Measurements from ENCODE around the gene CLIP1. TPM values are rescaled to one million over a fixed set of nuclear protein-coding genes. Genes with fewer than 3 reads are reported as not detected.
"Not testable (repeated sequence)": the region's sequence is repeated elsewhere in the genome, so short reads cannot be mapped to it uniquely, and the experiment has no call there.

The CLIP1 gene
- total RNA-seq, 2 donors from 2014 or later = 53.8 to 57.5 TPM

- intact Hi-C loops (cut with DNase I, micrococcal nuclease) = no loop called here
- ATAC-seq = no peak
- DNase-seq = no peak
Measured at GRCh38 chr12:122295877-122296276, 126.6 kb downstream of the CLIP1 start.

GRCh38 chr12:122293081-122293480 is 129.4 kb downstream of the CLIP1 start:
- DNase-seq (no peak), ATAC-seq (no peak)
- intact Hi-C loops (cut with DNase I, micrococcal nuclease) = no loop called here

DNA sequence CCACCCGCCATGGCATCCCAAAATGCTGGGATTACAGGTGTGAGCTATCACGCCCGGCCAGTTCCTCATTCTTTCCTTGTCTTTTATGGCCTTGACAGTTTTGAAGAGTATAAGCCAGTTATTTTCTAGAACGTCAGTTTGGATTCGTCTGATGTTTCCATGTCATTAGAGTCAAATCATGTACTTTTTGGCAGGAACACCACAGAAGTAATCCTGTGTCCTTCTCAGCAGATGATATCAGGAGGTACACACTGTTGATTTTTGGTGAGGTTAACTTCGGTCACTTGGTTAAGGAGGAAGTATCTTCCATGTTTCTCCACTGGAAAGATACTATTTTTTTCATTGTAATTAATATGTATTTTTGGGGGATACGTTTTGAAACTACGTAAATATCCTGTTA is 131.0 kb downstream of the CLIP1 start:
- no peak for DNase-seq
- no peak for ATAC-seq
- intact Hi-C loops (cut with DNase I, micrococcal nuclease) = no loop called here

GRCh38 chr12:122283680-122284079 is 138.8 kb downstream of the CLIP1 start:
- ATAC-seq (no peak), DNase-seq (no peak)
- intact Hi-C loops (cut with DNase I, micrococcal nuclease) = no loop called here

DNA sequence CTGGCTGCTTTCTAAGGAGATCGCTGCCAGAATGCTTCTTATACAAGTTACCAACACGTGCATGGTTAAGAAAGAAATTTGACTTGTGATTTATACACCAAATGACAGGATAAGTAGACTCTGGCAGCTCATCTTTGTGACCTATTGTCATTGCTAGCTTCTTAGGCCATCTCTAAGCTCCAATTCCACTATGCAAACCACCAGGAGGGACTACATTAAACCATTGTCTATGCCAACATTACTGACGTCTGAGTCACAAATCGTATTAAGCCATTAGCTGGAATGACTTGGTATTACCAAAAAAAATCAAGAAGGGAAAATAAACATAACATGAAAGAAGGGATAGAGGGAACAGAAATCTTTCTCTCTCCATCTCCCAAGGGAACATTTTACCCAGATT is 140.4 kb downstream of the CLIP1 start:
- ATAC-seq (no peak), DNase-seq (no peak)
- intact Hi-C loops (cut with DNase I, micrococcal nuclease) = no loop called here

GRCh38 chr12:122276242-122276641 is 146.2 kb downstream of the CLIP1 start:
- DNase-seq = no peak
- ATAC-seq = no peak
- intact Hi-C loops (cut with DNase I, micrococcal nuclease) = no loop called here

GRCh38 chr12:122275459-122275858 is 147.0 kb downstream of the CLIP1 start:
- intact Hi-C loops (cut with DNase I, micrococcal nuclease) = no loop called here
- no peak for ATAC-seq
- no peak for DNase-seq

GRCh38 chr12:122266230-122266901 is 156.1 kb downstream of the CLIP1 start, which contains the start of gene VPS33A:
VPS33A (minus strand) TSS chr12:122266494; CDS start chr12:122266408, 86 bp downstream.
- DNase-seq = peak; percentile 96 to 98

DNA sequence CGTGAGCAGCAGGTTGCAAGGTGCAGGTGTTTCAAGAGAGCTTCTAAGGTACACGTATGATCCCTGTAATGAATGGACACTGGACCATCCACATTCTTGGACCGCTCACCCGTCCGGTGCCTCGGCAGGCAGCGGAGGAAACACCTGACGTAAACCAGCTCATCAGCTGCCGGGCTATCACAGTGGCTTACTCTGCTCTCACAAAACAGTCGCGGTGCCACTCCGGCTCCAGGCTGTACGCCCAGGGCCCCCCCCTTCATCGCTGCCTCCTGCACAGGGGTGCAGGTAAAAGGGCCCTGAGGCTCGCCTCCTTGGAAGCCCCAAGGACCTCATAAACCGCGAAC is 156.6 kb downstream of the CLIP1 start:
- peak; percentile 42 to 58 for DNase-seq
- intact Hi-C loops (cut with DNase I, micrococcal nuclease) = no loop called here
- ATAC-seq = peak; percentile 60

More at GRCh38 chr12:122266230-122266901, 156.1 kb downstream of the CLIP1 start, which contains the start of gene VPS33A:
- peak; percentile 94 for ATAC-seq
- intact Hi-C loops (cut with DNase I, micrococcal nuclease) = no loop called here

DNA sequence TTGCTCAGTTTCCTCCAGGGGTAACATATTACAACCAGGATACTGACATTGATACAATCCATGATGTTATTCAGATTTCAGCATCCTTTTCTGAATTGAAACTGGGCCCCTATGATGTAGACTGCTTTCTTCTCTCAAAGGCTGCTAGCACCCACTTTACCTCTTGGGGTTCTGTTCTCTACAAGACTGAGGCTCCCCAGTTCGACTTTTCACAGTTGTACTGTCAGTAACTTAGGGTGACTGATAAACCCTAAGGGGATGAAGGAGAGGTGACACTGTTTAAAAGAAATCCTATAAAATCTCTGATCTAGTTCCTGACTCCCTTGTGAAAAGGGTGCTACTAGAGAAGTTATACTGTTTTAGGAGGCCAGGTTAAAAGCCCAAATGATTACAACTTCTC is 157.0 kb downstream of the CLIP1 start:
- intact Hi-C loops (cut with DNase I, micrococcal nuclease) = no loop called here
- ATAC-seq (no peak), DNase-seq (no peak)

- DNase-seq; intact Hi-C loops (cut with DNase I, micrococcal nuclease); ATAC-seq: not testable (repeated sequence)
Measured at GRCh38 chr12:122260735-122261134, 161.7 kb downstream of the CLIP1 start.

DNA sequence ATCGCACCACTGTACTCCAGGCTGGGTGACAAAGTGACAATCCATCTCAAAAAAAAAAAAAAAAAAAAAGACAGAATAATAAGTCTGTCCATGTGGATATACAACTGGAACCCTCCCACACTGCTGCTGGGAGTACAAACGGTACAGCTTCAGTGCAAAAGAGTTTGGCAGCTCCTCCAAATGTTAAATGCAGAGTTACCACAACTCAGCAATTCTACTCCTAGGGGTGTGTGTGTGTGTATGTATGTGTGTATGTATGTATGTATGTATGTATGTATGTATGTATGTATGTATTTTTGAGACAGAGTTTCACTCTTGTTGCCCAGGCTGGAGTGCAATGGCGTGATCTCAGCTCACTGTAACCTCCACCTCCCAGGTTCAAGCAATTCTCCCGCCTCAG is 163.5 kb downstream of the CLIP1 start:
- intact Hi-C loops (cut with DNase I, micrococcal nuclease); ATAC-seq; DNase-seq: not testable (repeated sequence)

- intact Hi-C loops (cut with DNase I, micrococcal nuclease); DNase-seq; ATAC-seq: not testable (repeated sequence)
Measured at GRCh38 chr12:122258462-122258861, 164.0 kb downstream of the CLIP1 start.

DNA sequence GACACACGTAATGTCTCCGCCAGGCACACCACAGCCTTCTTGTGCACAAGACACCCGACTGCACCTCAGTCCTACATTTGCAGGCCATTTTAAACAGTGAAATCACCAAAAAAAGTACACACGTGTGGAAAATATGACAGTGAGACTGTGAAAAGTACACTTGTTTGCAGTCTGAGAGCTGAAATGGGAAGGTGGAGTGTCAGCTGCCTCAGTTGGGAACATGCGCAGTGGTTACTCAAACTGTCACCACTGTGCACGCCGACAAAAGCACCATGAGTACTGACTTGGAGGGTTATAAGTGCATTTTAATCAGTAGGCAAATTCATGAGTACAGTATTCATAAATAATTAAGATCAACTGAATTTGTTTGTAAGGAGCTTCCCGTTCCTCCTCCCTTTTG is 171.9 kb downstream of the CLIP1 start:
- intact Hi-C loops (cut with DNase I, micrococcal nuclease) = no loop called here
- no peak for DNase-seq
- ATAC-seq = no peak

- intact Hi-C loops (cut with DNase I, micrococcal nuclease) = no loop called here
- ATAC-seq (no peak), DNase-seq (no peak)
Measured at GRCh38 chr12:122250047-122250446, 172.4 kb downstream of the CLIP1 start.

DNA sequence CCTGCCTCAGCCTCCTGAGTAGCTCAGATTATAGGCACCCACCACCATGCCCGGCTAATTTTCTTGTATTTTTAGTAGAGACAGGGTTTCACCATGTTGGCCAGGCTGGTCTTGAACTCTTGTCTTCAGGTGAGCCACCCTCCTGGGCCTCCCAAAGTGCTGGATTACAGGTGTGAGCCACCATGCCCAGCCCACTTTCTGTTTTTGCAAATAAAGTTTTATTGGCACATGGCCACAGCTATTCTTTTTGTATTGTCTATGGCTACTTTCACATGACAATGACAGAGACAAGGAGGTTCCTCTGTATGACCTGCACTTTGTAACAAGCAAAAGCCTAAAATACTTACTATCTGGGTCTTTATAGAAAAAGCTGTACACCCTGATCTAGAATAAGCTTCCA is 176.9 kb downstream of the CLIP1 start:
- DNase-seq (no peak), ATAC-seq (no peak)
- intact Hi-C loops (cut with DNase I, micrococcal nuclease) = no loop called here

- ATAC-seq (no peak), DNase-seq (no peak)
- intact Hi-C loops (cut with DNase I, micrococcal nuclease) = no loop called here
Measured at GRCh38 chr12:122244565-122245371, 177.7 kb downstream of the CLIP1 start.

GRCh38 chr12:122243965-122244364 is 178.5 kb downstream of the CLIP1 start:
- intact Hi-C loops (cut with DNase I, micrococcal nuclease) = no loop called here
- ATAC-seq (no peak), DNase-seq (no peak)

DNA sequence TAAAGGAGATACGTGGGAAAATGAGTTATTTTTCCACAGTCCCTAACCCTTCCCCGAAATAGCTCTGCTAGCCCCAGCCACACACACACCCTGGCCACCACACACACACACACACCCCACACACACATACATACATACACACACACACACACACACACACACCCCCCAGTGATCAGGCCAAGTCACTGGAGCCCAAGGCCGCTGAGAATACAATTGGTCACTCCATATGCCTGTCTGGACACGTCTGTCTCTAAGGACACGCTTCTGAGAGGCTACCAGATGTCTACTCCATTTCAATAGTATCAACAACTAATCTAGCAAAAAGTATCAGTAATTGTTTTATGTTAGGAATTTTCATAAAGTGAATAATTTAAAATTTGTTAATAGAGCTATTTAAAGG is 183.6 kb downstream of the CLIP1 start:
- intact Hi-C loops (cut with DNase I, micrococcal nuclease) = no loop called here
- no peak for DNase-seq
- ATAC-seq = no peak

DNA sequence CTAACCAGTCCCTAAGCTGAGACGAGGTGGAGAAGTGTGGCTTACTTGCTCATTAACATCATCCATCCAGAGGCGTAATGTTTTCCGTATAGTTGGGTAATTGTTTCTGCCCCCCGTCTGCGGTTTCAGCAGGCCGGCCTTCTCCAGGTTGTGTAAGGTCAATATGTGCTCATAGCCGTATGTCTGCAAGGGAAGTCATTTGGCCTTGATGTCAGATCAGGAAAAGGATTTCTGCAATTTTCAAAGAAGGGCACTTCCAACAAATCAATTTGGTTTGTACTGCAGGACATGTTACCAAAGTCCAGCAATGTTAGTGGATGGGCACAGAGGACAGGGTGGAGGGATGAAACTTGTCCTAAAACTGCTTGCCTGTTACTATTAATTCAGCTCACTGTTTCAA is 186.7 kb downstream of the CLIP1 start:
- intact Hi-C loops (cut with DNase I, micrococcal nuclease) = no loop called here
- no peak for ATAC-seq
- no peak for DNase-seq

Measured in left colon (tissue), 2 donors.